HCT116 (cell line): ENCODE measurements around the gene ALCAM. TPM values are rescaled to one million over a fixed set of nuclear protein-coding genes. Genes with fewer than 3 reads are reported as not detected.

Source experiments
- ATAC-seq: fragments of 200-7000 bp; cut with Tn5 transposase; 2 replicates; pipeline ENCODE4 v1.9.1; 2020; ENCODE audit warnings: mild to moderate bottlenecking, moderate library complexity
- BruUV-seq: library from RNA; stranded (reverse); fragments of 400-500 nt; replicated peaks from 2 replicates; lab custom pipeline; 2021; lab: Mats Ljungman, UMichigan
- CTCF ChIA-PET: fragments of 300-600 bp; sonication (Branson Sonifier 250); formaldehyde crosslinking; loops from one replicate; lab custom pipeline; 2021; ENCODE audit warnings: antibody characterized with exemption; lab: Charles Lee
- POLR2A ChIA-PET: fragments of 300-600, 350-600 bp; sonication (Branson Sonifier 250); formaldehyde crosslinking; loops from one replicate; lab custom pipeline; 2021; ENCODE audit warnings: antibody characterized with exemption; lab: Charles Lee
- RAD21 ChIA-PET, 2 experiments: fragments of 300-600 bp; sonication (Branson Sonifier 250); formaldehyde crosslinking; loops; one replicate each; lab custom pipeline; 2023; ENCODE audit warnings: low total read pairs in 2 of 2; ENCODE audit not compliant: uncharacterized antibody in 2 of 2, unreplicated experiment in 2 of 2, low non-redundant PET in 1 of 2; lab: Charles Lee
- DNase-seq: peaks from one replicate; pipeline ENCODE4 v3.0.0-alpha.2; 2010; ENCODE audit warnings: low read depth, low spot score
- H2AFZ ChIP-seq: fragments of 200-600 bp; shearing (Covaris generic), sonication (generic); 2 replicates; pipeline ENCODE4 v1.6.1; 2017; ENCODE audit warnings: low read depth, mixed run types, mixed read lengths, antibody characterized with exemption, low read length; ENCODE audit not compliant: poor library complexity, severe bottlenecking
- H3K27ac ChIP-seq: 2 replicates; pipeline ENCODE4 v1.5.1; 2012; ENCODE audit warnings: low read depth, low read length
- H3K27me3 ChIP-seq: fragments of 200-600 bp; sonication (generic); 2 replicates; pipeline ENCODE4 v1.6.1; 2016; ENCODE audit warnings: mixed run types, low read length, mixed read lengths; ENCODE audit not compliant: insufficient read depth
- H3K36me3 ChIP-seq, 2 experiments: fragments of 200-500 bp in 1 of 2; fragments of 200-600 bp in 1 of 2; sonication (Bioruptor generic) in 1 of 2; sonication (generic) in 1 of 2; 2 replicates each; pipeline versions ENCODE4 v1.5.1 to v1.6.1; 2014 to 2016; ENCODE audit warnings: low read length in 2 of 2, inconsistent platforms in 1 of 2, mixed read lengths in 1 of 2, mixed run types in 1 of 2; ENCODE audit not compliant: insufficient read depth in 2 of 2, control insufficient read depth in 1 of 2
- H3K4me1 ChIP-seq, 2 experiments: fragments of 200-600 bp in 1 of 2; sonication (generic) in 1 of 2; 2 replicates each; pipeline versions ENCODE4 v1.5.1 to v1.6.1; 2012 to 2017; ENCODE audit warnings: low read length in 2 of 2, inconsistent platforms in 1 of 2, mild to moderate bottlenecking in 1 of 2, mixed read lengths in 1 of 2, mixed run types in 1 of 2, moderate library complexity in 1 of 2; ENCODE audit not compliant: insufficient read depth in 2 of 2, control insufficient read depth in 1 of 2
- H3K4me2 ChIP-seq: fragments of 200-600 bp; sonication (generic); 2 replicates; pipeline ENCODE4 v1.6.1; 2017; ENCODE audit warnings: mixed run types, low read length, mixed read lengths
- H3K4me3 ChIP-seq, 2 experiments: fragments of 200-600 bp in 1 of 2; sonication (generic) in 1 of 2; replicated peaks in 1 of 2; 2 replicates each; pipeline ENCODE4 v1.5.1; 2011 to 2016; ENCODE audit warnings: low read length in 2 of 2, control low read depth in 1 of 2, low read depth in 1 of 2, mild to moderate bottlenecking in 1 of 2, mixed read lengths in 1 of 2, mixed run types in 1 of 2
- H3K79me2 ChIP-seq: fragments of 200-600 bp; sonication (generic); 2 replicates; pipeline ENCODE4 v1.6.1; 2017; ENCODE audit warnings: mild to moderate bottlenecking, mixed run types, low read length, moderate library complexity, mixed read lengths; ENCODE audit not compliant: insufficient read depth
- H3K9ac ChIP-seq: fragments of 200-600 bp; sonication (generic); 2 replicates; pipeline ENCODE4 v1.6.1; 2016; ENCODE audit warnings: low read length, mixed read lengths
- H3K9me2 ChIP-seq: fragments of 200-600 bp; sonication (generic), shearing (Covaris generic); 2 replicates; pipeline ENCODE4 v1.6.1; 2017; ENCODE audit warnings: mixed run types, mild to moderate bottlenecking, moderate library complexity; ENCODE audit not compliant: insufficient read depth
- H3K9me3 ChIP-seq, 2 experiments: fragments of 200-500 bp in 1 of 2; fragments of 200-600 bp in 1 of 2; sonication (Bioruptor generic) in 1 of 2; sonication (generic) in 1 of 2; 2 replicates each; pipeline ENCODE4 v1.6.1; 2014 to 2017; ENCODE audit warnings: low read length in 2 of 2, mixed read lengths in 2 of 2, inconsistent platforms in 1 of 2, low read depth in 1 of 2, mild to moderate bottlenecking in 1 of 2, mixed run types in 1 of 2, moderate library complexity in 1 of 2; ENCODE audit not compliant: control insufficient read depth in 1 of 2, insufficient read depth in 1 of 2
- H4K20me1 ChIP-seq: fragments of 200-600 bp; sonication (generic), shearing (Covaris generic); 2 replicates; pipeline ENCODE4 v1.6.1; 2017; ENCODE audit warnings: mixed run types, mild to moderate bottlenecking, moderate library complexity; ENCODE audit not compliant: insufficient read depth
- CBX3 ChIP-seq: IDR thresholded peaks from 2 replicates; pipeline ENCODE4 v1.6.1; 2012; ENCODE audit warnings: low read depth
- CEBPB ChIP-seq: IDR thresholded peaks from 2 replicates; pipeline ENCODE4 v1.6.1; 2012; ENCODE audit warnings: low read depth
- EGR1 ChIP-seq: IDR thresholded peaks from 2 replicates; pipeline ENCODE4 v1.6.1; 2012; ENCODE audit warnings: low read depth
- ELF1 ChIP-seq: IDR thresholded peaks from 2 replicates; pipeline ENCODE4 v1.6.1; 2012; ENCODE audit warnings: low read depth, borderline replicate concordance
- FOSL1 ChIP-seq: IDR thresholded peaks from 2 replicates; pipeline ENCODE4 v1.6.1; 2012; ENCODE audit warnings: low read depth
- JUND ChIP-seq: IDR thresholded peaks from 2 replicates; pipeline ENCODE4 v1.6.1; 2012
- POLR2A ChIP-seq: IDR thresholded peaks from 2 replicates; pipeline ENCODE4 v1.7.0; 2011; ENCODE audit warnings: borderline replicate concordance; ENCODE audit not compliant: insufficient read depth, insufficient read length; ENCODE audit errors: extremely low read depth
- POLR2AphosphoS5 ChIP-seq: IDR thresholded peaks from 2 replicates; pipeline ENCODE4 v1.6.1; 2011; ENCODE audit warnings: mild to moderate bottlenecking, low read depth, low read length, moderate library complexity
- RAD21 ChIP-seq: IDR thresholded peaks from 2 replicates; pipeline ENCODE4 v1.6.1; 2012; ENCODE audit warnings: low read depth, mild to moderate bottlenecking
- SRF ChIP-seq: IDR thresholded peaks from 2 replicates; pipeline ENCODE4 v1.6.1; 2012; ENCODE audit warnings: low read depth
- TCF7L2 ChIP-seq: IDR thresholded peaks from 2 replicates; pipeline ENCODE4 v1.7.0; 2011; ENCODE audit warnings: borderline replicate concordance, inconsistent platforms; ENCODE audit not compliant: insufficient read depth, insufficient read length; ENCODE audit errors: extremely low read depth
- YY1 ChIP-seq: IDR thresholded peaks from 2 replicates; pipeline ENCODE4 v1.6.1; 2011; ENCODE audit warnings: low read length, low read depth, moderate library complexity, mild to moderate bottlenecking; ENCODE audit not compliant: insufficient replicate concordance; ENCODE audit errors: extremely low read depth
- ZFX ChIP-seq: fragments of 450-650 bp; IDR thresholded peaks from 2 replicates; pipeline ENCODE4 v1.6.1; 2017
- ZNF274 ChIP-seq: fragments of 200-500 bp; sonication (Bioruptor generic); IDR thresholded peaks from 2 replicates; pipeline ENCODE4 v1.6.1; 2014; ENCODE audit warnings: mild to moderate bottlenecking, low read depth, low read length, inconsistent platforms
- intact Hi-C: fragments of 100-400 bp; cut with micrococcal nuclease; formaldehyde crosslinking; loops from 2 replicates; pipeline ENCODE4 v1.10.0; 2022
- total RNA-seq: library from RNA; stranded (reverse); gene quantifications from one replicate; pipeline ENCODE4 v1.2.1, GENCODE V29; 2021; ENCODE audit not compliant: unreplicated experiment
- TF ChIP-seq, protein P1 (sequence below): IDR thresholded peaks from 2 replicates; pipeline ENCODE4 v1.6.1; 2012; ENCODE audit warnings: low read depth
- TF ChIP-seq, protein P2 (sequence below): IDR thresholded peaks from 2 replicates; pipeline ENCODE4 v1.6.1; 2012
- TF ChIP-seq, protein P3 (sequence below): IDR thresholded peaks from 2 replicates; pipeline ENCODE4 v1.6.1; 2012
- TF ChIP-seq, protein P4 (sequence below): IDR thresholded peaks from 2 replicates; pipeline ENCODE4 v1.6.1; 2011; ENCODE audit warnings: mild to moderate bottlenecking, low read length, moderate library complexity; ENCODE audit not compliant: insufficient replicate concordance; ENCODE audit errors: extremely low read depth

The ALCAM gene
- total RNA-seq, 1 experiment from 2014 or later = 56.7 TPM

DNA sequence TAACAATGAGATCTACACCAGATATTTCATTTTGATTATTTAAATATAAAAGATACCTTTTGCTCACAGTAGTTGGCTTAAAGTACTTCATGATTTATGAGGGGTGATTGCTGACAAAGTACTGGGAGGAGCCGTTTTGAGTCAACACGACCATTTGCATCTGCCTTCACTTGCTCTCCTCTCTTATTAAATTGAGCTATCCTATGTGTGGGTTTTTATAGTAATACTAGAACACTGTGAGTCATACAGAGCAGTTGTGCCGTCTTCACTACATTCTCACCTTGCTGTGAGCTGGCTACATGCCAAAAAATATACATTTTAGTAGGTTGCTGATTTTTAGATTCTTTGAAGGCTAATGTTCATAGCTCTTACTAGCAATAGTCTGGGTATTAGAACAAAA is 161.2 kb downstream of the ALCAM start (continued):
- TF ChIP-seq POLR2A = no peak

DNA sequence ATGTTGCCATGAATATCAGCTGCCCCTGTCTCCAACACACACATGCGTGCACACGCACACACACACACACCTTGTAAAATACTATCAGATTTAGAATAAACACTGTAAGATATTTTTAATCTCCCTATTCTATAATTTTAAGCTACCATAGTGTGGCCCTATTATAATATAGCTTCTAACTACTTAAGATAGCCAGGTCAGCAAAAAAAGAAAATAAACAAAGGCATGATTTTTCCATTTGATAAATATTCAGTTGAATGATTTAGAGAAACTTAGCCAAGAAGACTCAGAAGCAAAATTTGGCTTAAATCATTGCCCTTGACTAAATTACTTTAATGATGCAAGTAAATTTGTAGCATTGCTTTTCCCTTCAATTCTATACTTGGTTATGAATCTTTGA is 162.2 kb downstream of the ALCAM start:
- Histone ChIP-seq H3K4me1 (peaks cover 18 to 23% of the 10 kb centered on the region in 2 experiments), H4K20me1 (no peaks in the 10 kb centered on the region), H3K79me2 (no peaks in the 10 kb centered on the region), H3K36me3 (no peaks in the 10 kb centered on the region), H3K9me2 (no peaks in the 10 kb centered on the region), H3K4me2 (no peak overlapping the region), H3K27me3 (no peaks in the 10 kb centered on the region), H3K9me3 (no peaks in the 10 kb centered on the region), H3K9ac (no peak overlapping the region), H3K4me3 (no peak overlapping the region), H2AFZ (no peak overlapping the region), H3K27ac (no peak overlapping the region)
- RAD21 ChIA-PET = interaction anchor here in 1 of 2 experiments (0.6 kb wide), 1 partner anchor 867 kb away, joined by 3 read pairs; no protein-coding TSS in a partner anchor
- no peak for TF ChIP-seq SRF
- TF ChIP-seq POLR2AphosphoS5 = no peak
- no peak for TF ChIP-seq YY1
- TF ChIP-seq, protein P1, sequence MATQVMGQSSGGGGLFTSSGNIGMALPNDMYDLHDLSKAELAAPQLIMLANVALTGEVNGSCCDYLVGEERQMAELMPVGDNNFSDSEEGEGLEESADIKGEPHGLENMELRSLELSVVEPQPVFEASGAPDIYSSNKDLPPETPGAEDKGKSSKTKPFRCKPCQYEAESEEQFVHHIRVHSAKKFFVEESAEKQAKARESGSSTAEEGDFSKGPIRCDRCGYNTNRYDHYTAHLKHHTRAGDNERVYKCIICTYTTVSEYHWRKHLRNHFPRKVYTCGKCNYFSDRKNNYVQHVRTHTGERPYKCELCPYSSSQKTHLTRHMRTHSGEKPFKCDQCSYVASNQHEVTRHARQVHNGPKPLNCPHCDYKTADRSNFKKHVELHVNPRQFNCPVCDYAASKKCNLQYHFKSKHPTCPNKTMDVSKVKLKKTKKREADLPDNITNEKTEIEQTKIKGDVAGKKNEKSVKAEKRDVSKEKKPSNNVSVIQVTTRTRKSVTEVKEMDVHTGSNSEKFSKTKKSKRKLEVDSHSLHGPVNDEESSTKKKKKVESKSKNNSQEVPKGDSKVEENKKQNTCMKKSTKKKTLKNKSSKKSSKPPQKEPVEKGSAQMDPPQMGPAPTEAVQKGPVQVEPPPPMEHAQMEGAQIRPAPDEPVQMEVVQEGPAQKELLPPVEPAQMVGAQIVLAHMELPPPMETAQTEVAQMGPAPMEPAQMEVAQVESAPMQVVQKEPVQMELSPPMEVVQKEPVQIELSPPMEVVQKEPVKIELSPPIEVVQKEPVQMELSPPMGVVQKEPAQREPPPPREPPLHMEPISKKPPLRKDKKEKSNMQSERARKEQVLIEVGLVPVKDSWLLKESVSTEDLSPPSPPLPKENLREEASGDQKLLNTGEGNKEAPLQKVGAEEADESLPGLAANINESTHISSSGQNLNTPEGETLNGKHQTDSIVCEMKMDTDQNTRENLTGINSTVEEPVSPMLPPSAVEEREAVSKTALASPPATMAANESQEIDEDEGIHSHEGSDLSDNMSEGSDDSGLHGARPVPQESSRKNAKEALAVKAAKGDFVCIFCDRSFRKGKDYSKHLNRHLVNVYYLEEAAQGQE = no peak
- TF ChIP-seq ELF1 = no peak
- TF ChIP-seq, protein P2, sequence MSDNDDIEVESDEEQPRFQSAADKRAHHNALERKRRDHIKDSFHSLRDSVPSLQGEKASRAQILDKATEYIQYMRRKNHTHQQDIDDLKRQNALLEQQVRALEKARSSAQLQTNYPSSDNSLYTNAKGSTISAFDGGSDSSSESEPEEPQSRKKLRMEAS = no peak
- TF ChIP-seq ZNF274 = no peak
- no peak for TF ChIP-seq CBX3
- no peak for TF ChIP-seq TCF7L2
- TF ChIP-seq ZFX = no peak
- no peak for TF ChIP-seq CEBPB
- TF ChIP-seq EGR1 = no peak
- TF ChIP-seq JUND = no peak
- no peak for TF ChIP-seq RAD21
- TF ChIP-seq, protein P3, sequence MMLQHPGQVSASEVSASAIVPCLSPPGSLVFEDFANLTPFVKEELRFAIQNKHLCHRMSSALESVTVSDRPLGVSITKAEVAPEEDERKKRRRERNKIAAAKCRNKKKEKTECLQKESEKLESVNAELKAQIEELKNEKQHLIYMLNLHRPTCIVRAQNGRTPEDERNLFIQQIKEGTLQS = no peak
- no peak for TF ChIP-seq FOSL1
- TF ChIP-seq, protein P4, sequence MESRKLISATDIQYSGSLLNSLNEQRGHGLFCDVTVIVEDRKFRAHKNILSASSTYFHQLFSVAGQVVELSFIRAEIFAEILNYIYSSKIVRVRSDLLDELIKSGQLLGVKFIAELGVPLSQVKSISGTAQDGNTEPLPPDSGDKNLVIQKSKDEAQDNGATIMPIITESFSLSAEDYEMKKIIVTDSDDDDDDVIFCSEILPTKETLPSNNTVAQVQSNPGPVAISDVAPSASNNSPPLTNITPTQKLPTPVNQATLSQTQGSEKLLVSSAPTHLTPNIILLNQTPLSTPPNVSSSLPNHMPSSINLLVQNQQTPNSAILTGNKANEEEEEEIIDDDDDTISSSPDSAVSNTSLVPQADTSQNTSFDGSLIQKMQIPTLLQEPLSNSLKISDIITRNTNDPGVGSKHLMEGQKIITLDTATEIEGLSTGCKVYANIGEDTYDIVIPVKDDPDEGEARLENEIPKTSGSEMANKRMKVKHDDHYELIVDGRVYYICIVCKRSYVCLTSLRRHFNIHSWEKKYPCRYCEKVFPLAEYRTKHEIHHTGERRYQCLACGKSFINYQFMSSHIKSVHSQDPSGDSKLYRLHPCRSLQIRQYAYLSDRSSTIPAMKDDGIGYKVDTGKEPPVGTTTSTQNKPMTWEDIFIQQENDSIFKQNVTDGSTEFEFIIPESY = no peak
- DNase-seq (no peak), ATAC-seq (no peak)
- POLR2A ChIA-PET = interaction anchor here (0.6 kb wide), 1 partner anchor 58 kb away, joined by 3 read pairs; no protein-coding TSS in a partner anchor
- no TSS peak for BruUV-seq
- intact Hi-C loops = no loop called here
- CTCF ChIA-PET = interaction anchor here (2.8 kb wide), 1 partner anchor 11 kb away, joined by 16 read pairs; no protein-coding TSS in a partner anchor
